Thyroid gland (tissue), 4 donors: ENCODE measurements around the gene RENBP.

ENCODE experiments used
- CTCF ChIP-seq, 6 experiments: fragments of 200-600 bp in 3 of 6; fragments of 450-650 bp in 3 of 6; sonication (generic) in 3 of 6; IDR thresholded peaks; one replicate each; pipeline ENCODE4 v1.5.1; 2016 to 2019; ENCODE audit warnings: antibody characterized with exemption in 6 of 6, mild to moderate bottlenecking in 2 of 6, inconsistent platforms in 1 of 6, moderate library complexity in 1 of 6
- POLR2A ChIP-seq, 2 donors: fragments of 450-650 bp; IDR thresholded peaks; one replicate each; pipeline ENCODE4 v1.6.1; 2017; ENCODE audit warnings: antibody characterized with exemption in 2 of 2, mild to moderate bottlenecking in 2 of 2, moderate library complexity in 1 of 2

GRCh38 chrX:153906126-153906917 lies 38.1 kb downstream of the RENBP start:
- no peak for TF ChIP-seq CTCF (IDR thresholded peaks at IDR 0.05)
- TF ChIP-seq POLR2A (IDR thresholded peaks at IDR 0.05) = no peak
